Measurements from ENCODE around the gene NPPB.

- TF ChIP-seq CTCF (conservative IDR thresholded peaks at IDR 0.05; ENCODE audit: low read length), result no peak
- TF ChIP-seq EZH2phosphoT487 (IDR thresholded peaks at IDR 0.05; ENCODE audit: borderline replicate concordance), result no peak
Measured at GRCh38 chr1:11873395-11874257, 14.9 kb upstream of the NPPB start.
